C1 segment of cervical spinal cord (tissue), 14 donors: ENCODE measurements around the gene TMEM190.
"Not testable (repeated sequence)": the region's sequence is repeated elsewhere in the genome, so short reads cannot be mapped to it uniquely, and the experiment has no call there.

Experiments
- DNase-seq, 14 donors: peaks; one replicate each; lab custom pipeline; 2025; lab: John Stamatoyannopoulos, UW

TMEM190 gene

DNA sequence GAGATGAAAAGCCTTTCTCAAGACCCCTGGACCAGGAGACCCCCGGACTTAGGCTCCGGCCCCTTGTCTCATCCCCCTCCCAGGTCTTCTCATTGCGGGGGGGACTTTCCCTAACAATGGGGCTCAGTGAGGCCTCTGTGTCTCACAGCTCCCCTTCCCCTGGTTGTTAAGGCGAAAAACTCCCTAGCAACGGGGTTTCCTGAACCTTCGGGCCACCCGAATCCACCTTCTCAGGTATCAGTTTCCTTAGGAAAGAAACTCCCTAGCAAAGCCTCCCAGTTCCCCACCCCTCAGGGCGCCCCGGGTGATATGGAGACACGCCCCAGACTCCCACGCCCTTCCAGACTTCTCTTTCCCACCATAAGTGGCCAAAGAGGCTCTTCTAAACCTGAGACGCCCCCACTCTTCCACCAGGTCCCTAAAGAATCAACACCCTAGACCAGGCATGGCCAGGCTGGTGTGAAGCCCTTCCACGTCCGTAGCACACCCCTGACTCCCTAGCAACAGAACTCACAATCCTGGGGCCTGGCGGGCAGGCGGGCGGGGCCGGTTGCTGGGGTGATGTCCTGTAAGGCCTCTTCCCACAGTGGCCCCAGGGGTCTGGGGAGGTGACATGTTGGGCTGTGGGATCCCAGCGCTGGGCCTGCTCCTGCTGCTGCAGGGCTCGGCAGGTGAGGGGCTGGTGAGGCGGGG is at the start of gene TMEM190:
TSS of gene TMEM190 (plus strand) at position 586 of the 693 bp plus-strand sequence. CDS start at position 614, 28 bp downstream.
- DNase-seq = no peak

GRCh38 chr19:55328774-55329318 is 47.8 kb upstream of the TMEM190 start:
- DNase-seq = not testable (repeated sequence)

- not testable (repeated sequence) for DNase-seq
Measured at GRCh38 chr19:55329791-55330190, 46.8 kb upstream of the TMEM190 start.

DNA sequence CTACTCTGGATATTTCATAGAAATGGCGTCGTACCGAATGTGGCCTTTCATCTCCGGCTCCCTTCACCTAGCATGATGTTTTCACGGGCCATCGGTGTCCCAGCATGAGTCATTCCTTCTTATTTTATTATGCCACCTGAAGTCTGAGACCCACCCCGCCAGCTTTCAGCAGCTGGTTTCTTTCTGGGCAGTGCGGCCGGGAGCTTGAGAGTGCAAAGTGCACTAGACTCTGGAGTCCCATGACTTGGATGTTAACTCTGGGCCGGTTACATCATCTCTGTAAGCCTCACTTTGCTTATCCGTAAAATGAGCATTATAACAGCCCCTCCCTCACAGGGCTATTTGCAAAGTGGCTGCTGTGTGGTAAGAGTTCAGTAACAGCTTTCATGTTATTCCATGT is 42.8 kb upstream of the TMEM190 start:
- DNase-seq = no peak

DNA sequence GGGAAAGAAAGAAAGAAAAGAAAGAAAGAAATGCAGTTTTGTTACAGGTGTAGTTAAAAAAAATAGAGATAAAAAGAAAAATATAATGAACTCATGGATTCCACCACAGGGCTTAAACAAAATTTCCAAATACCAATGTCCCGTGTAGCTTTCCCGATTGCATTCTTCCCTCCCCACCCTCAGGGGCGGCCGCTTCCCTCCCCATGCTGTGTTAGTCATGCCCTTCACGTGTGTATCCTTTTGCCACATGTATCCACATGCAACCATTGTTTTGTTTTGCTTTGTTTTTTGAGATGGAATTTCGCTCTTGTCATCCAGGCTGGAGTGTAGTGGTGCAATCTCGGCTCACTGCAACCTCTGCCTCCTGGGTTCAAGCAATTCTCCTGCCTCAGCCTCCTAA is 40.5 kb upstream of the TMEM190 start:
- DNase-seq = no peak

DNA sequence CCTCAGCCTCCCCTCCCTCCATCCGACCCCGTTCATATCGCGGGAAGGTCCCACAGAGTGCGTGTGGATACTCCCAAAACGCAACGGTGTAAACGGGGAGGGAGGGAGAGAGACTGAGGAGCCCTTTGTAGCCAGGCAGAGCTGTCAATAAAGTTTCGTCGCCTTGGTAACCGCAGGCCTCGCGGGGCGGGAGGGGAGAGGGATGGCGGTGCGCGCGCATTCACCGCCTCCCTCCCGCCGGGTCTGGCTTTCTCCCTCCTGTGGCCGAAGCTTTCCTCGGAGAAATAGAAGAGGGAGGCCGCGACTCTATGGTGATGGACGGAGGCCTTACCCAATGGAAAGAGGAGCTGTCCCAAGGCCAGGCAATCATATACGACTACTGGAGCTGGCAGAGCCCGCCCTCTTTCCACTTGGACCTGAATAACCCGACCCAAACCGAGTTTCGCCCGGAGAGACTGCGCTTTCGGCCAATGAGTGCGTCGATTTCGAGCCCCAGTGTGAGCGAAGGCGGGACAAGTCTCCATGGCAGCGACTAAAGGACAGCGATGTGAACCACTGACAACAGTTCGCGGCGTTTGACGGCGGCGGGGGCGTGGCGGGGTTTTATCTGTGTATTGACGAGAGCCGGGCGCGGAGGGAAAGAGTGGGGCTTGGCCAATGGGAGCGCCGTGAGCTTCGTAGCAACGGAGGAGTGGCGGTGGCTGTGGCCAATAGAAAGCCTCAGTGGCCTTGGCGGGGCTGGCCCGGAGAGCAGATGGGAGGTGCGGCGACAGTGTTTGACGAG is 37.3 kb upstream of the TMEM190 start, which contains the start of gene KMT5C:
TSS of gene KMT5C (plus strand) at position 772 of the 784 bp plus-strand sequence. CDS start 2,061 bp downstream, outside the sequence.
- peak; percentile 98 to 100 (median 100) for DNase-seq

DNA sequence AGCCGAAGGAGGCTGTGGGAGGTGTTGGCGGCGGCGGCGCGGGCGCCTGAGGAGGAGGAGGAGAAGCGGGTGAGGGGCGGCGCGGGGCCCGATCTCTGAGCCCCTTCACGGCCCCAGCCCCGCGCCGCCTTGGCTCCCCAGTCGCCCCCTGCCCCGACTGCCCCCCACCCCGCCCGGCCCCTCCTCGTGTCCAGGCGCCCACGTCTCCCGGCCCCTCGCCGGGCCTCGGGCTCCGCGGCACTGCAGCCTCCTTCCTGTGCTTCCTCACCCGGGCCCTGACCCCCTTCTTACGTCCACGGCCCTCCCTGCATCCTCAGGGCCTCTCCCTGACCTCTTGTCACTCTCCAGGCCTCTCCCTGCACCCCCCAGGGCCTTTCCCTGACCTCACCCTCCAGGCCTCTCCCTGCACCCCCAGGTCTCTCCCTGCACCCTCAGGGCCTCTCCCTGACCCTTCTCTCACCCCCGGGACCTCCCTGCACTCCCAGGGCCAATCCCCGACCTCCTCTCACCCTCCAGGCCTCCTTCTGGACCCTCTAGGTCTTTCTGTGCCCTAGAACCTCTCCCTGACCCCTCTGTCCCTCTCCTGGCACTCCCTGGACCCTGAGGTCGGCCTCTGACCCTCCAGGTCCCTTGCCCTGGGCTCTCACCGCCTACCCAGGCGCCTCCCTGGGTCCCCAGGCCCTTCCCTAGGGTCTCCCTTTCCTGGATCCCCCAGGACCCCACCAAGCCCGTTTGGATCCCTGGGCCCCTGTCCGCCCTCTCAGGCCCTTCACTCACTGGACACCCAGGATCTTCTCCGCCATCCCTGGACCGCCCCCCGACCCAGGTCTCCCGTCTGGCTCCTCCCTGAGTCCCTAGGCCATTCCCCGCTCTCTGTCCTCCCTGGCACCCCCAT is 36.5 kb upstream of the TMEM190 start:
- DNase-seq = peak in 2 of 14 donors; percentile 10 to 39

- DNase-seq = no peak
Measured at GRCh38 chr19:55340784-55341147, 35.9 kb upstream of the TMEM190 start.

DNA sequence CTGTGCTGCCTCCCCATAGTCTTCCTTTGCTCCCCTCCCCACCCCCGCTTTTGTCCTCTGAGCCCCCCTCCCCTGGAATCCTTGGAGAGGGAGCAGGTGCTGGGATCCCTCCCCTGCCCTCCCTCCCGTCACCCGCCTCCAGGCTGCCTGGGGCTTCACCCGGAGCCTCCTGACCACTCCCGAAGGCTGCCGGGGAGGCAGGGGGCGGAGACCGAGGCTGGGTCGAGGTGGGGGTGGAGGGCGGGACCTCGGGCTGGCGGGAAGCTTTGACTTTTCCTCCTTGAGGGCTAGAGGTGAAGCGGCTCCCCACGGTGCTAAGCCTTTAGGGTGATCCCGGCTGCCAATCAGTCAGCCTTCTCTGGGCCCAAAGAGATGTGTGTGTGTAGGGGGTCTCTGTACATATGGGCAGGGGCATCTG is 35.4 kb upstream of the TMEM190 start:
- peak in 8 of 14 donors; percentile 8 to 40 (median 26) for DNase-seq

- no peak for DNase-seq
Measured at GRCh38 chr19:55341595-55342531, 34.8 kb upstream of the TMEM190 start.

DNA sequence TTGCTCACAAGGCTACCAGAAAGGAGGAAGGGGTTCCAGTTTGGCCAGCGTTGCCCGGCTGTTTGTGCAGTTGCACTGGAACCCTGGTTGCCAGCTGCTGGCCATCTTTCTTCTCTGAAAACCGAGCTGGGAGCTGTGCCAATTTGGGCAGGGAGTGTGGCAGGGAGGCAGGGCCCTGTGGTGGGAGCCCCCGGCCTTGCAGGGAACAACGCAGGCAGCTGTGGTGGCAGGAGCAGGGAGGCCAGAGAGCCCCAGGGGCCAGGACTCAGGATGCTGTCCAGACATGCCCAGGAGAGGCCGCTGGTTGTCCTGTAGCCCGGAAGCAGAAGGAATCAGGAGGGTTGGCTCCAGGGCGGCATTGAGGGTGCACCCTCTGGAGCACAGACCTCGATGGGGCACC is 32.2 kb upstream of the TMEM190 start:
- DNase-seq = peak in 9 of 14 donors; percentile 5 to 55 (median 22)

- no peak for DNase-seq
Measured at GRCh38 chr19:55345101-55345817, 31.4 kb upstream of the TMEM190 start.

- no peak for DNase-seq
Measured at GRCh38 chr19:55345818-55346724, 30.6 kb upstream of the TMEM190 start.

DNA sequence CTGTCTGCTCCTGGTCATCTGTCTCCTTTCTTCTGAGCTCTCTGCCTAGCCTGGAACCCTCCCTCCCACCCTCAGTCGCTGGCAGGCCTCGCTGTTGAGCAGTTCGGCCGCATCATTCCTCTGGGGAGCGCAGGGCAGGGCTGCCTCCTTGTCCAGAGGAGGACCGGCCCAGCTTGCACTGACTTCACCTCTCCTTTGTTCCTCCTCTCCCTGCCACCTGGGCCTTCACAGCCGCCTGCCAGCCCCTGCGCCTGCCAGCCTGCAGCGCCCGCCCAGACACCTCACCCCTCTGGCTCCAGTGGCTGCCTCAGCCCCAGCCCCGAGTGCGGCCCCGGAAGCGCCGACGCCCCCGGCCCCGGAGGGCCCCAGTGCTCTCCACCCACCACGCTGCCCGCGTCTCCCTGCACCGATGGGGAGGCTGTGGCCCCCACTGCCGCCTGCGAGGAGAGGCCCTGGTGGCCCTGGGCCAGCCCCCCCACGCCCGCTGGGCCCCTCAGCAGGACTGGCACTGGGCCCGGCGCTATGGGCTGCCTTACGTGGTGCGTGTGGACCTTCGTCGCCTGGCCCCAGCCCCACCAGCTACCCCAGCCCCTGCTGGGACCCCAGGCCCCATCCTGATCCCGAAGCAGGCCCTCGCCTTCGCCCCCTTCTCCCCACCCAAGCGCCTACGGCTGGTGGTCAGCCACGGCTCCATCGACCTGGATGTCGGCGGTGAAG is 29.7 kb upstream of the TMEM190 start:
- DNase-seq = no peak

GRCh38 chr19:55347442-55348009 is 29.1 kb upstream of the TMEM190 start:
- no peak for DNase-seq

GRCh38 chr19:55348317-55349034 is 28.1 kb upstream of the TMEM190 start:
- DNase-seq = no peak
